Neural cell (in vitro differentiated cells): ENCODE results near the gene C17orf113.

Experiments
- EZH2 ChIP-seq: fragments of 200-600, 300-800 bp; shearing (Covaris generic), sonication (generic); IDR thresholded peaks from 2 replicates; pipeline ENCODE4 v1.6.1; 2014; ENCODE audit warnings: antibody characterized with exemption, low read length, borderline replicate concordance, mild to moderate bottlenecking; ENCODE audit not compliant: insufficient read depth, poor library complexity, severe bottlenecking
- MXI1 ChIP-seq: fragments of 450-650 bp; conservative IDR thresholded peaks from 2 replicates; pipeline ENCODE4 v1.6.1; 2014; ENCODE audit warnings: antibody characterized with exemption, mild to moderate bottlenecking; ENCODE audit not compliant: poor library complexity, severe bottlenecking
- POLR2AphosphoS5 ChIP-seq: IDR thresholded peaks from 2 replicates; pipeline ENCODE4 v1.6.1; 2012
- TAF1 ChIP-seq: IDR thresholded peaks from 2 replicates; pipeline ENCODE4 v1.6.1; 2012; ENCODE audit warnings: low read depth
- TF ChIP-seq, protein P1 (sequence below): fragments of 450-650 bp; IDR thresholded peaks from 2 replicates; pipeline ENCODE4 v1.5.1; 2014; ENCODE audit warnings: antibody characterized with exemption, mild to moderate bottlenecking, moderate library complexity; ENCODE audit not compliant: poor library complexity, severe bottlenecking
- TF ChIP-seq, protein P2 (sequence below): IDR thresholded peaks from 2 replicates; pipeline ENCODE4 v1.6.1; 2012; ENCODE audit warnings: borderline replicate concordance

DNA sequence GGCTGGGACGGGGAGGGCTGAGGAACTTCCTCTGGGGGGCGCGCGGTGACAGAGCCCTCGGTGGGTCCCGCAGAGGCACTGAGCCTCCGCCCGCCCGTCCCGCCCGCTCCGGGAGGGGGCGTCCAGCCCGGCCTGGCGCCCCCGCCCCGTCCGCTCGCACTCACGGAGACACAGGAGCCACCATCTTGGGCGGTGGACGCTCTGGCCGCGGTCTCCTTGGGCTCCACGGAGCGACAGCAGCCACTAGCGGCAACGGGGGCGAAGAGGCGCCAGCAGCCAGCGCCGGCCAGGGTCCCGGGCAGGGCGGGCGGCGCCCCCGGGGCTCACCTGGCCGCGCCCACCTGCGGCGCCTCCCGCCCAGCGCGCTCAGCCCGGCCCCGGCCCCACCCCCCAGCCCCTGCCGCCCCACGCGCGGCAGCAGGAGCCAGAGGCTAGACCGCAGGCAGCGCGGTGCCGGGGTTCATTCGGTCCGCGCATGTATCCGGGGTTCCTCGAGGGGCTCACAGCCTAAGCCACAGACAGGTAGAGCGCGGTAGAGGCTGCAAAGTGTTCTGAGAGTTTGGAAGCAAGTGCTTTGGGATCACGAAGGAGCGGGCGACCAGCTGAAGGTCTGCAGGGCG lies at the start of gene C17orf113:
- TF ChIP-seq, protein P1, sequence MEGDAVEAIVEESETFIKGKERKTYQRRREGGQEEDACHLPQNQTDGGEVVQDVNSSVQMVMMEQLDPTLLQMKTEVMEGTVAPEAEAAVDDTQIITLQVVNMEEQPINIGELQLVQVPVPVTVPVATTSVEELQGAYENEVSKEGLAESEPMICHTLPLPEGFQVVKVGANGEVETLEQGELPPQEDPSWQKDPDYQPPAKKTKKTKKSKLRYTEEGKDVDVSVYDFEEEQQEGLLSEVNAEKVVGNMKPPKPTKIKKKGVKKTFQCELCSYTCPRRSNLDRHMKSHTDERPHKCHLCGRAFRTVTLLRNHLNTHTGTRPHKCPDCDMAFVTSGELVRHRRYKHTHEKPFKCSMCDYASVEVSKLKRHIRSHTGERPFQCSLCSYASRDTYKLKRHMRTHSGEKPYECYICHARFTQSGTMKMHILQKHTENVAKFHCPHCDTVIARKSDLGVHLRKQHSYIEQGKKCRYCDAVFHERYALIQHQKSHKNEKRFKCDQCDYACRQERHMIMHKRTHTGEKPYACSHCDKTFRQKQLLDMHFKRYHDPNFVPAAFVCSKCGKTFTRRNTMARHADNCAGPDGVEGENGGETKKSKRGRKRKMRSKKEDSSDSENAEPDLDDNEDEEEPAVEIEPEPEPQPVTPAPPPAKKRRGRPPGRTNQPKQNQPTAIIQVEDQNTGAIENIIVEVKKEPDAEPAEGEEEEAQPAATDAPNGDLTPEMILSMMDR, result peak; percentile 67
- TF ChIP-seq TAF1 (no peak), EZH2 (no peak), POLR2AphosphoS5 (peak; percentile 39), MXI1 (no peak)
- TF ChIP-seq, protein P2, sequence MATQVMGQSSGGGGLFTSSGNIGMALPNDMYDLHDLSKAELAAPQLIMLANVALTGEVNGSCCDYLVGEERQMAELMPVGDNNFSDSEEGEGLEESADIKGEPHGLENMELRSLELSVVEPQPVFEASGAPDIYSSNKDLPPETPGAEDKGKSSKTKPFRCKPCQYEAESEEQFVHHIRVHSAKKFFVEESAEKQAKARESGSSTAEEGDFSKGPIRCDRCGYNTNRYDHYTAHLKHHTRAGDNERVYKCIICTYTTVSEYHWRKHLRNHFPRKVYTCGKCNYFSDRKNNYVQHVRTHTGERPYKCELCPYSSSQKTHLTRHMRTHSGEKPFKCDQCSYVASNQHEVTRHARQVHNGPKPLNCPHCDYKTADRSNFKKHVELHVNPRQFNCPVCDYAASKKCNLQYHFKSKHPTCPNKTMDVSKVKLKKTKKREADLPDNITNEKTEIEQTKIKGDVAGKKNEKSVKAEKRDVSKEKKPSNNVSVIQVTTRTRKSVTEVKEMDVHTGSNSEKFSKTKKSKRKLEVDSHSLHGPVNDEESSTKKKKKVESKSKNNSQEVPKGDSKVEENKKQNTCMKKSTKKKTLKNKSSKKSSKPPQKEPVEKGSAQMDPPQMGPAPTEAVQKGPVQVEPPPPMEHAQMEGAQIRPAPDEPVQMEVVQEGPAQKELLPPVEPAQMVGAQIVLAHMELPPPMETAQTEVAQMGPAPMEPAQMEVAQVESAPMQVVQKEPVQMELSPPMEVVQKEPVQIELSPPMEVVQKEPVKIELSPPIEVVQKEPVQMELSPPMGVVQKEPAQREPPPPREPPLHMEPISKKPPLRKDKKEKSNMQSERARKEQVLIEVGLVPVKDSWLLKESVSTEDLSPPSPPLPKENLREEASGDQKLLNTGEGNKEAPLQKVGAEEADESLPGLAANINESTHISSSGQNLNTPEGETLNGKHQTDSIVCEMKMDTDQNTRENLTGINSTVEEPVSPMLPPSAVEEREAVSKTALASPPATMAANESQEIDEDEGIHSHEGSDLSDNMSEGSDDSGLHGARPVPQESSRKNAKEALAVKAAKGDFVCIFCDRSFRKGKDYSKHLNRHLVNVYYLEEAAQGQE, result no peak
